HCT116 (cell line): ENCODE data around the gene CAMK2A.

Experiments
- CTCF ChIP-seq, 3 experiments: fragments of 200-600 bp in 1 of 3; sonication (generic) in 1 of 3; IDR thresholded peaks in 2 of 3; conservative IDR thresholded peaks in 1 of 3; 2 replicates each; pipeline ENCODE4 v1.5.1; 2012 to 2017; ENCODE audit warnings: low read depth in 2 of 3, low read length in 2 of 3, antibody characterized with exemption in 1 of 3, borderline replicate concordance in 1 of 3, control low read depth in 1 of 3, mild to moderate bottlenecking in 1 of 3, mixed read lengths in 1 of 3, mixed run types in 1 of 3, moderate library complexity in 1 of 3; ENCODE audit not compliant: insufficient read depth in 1 of 3
- EGR1 ChIP-seq: IDR thresholded peaks from 2 replicates; pipeline ENCODE4 v1.6.1; 2012; ENCODE audit warnings: low read depth
- EZH2 ChIP-seq: fragments of 200-600 bp; sonication (generic); IDR thresholded peaks from 2 replicates; pipeline ENCODE4 v1.6.1; 2017; ENCODE audit warnings: antibody characterized with exemption, mixed run types
- EZH2phosphoT487 ChIP-seq: fragments of 200-600 bp; IDR thresholded peaks from 2 replicates; pipeline ENCODE4 v1.6.1; 2018; ENCODE audit warnings: antibody characterized with exemption, borderline replicate concordance
- JUND ChIP-seq: IDR thresholded peaks from 2 replicates; pipeline ENCODE4 v1.6.1; 2012
- POLR2A ChIP-seq: IDR thresholded peaks from 2 replicates; pipeline ENCODE4 v1.7.0; 2011; ENCODE audit warnings: borderline replicate concordance; ENCODE audit not compliant: insufficient read depth, insufficient read length; ENCODE audit errors: extremely low read depth
- POLR2AphosphoS5 ChIP-seq: IDR thresholded peaks from 2 replicates; pipeline ENCODE4 v1.6.1; 2011; ENCODE audit warnings: mild to moderate bottlenecking, low read depth, low read length, moderate library complexity
- REST ChIP-seq: IDR thresholded peaks from 2 replicates; pipeline ENCODE4 v1.6.1; 2012; ENCODE audit warnings: low read depth
- SIN3A ChIP-seq: IDR thresholded peaks from 2 replicates; pipeline ENCODE4 v1.6.1; 2012; ENCODE audit warnings: low read depth
- YY1 ChIP-seq: IDR thresholded peaks from 2 replicates; pipeline ENCODE4 v1.6.1; 2011; ENCODE audit warnings: low read length, low read depth, moderate library complexity, mild to moderate bottlenecking; ENCODE audit not compliant: insufficient replicate concordance; ENCODE audit errors: extremely low read depth
- ZNF274 ChIP-seq: fragments of 200-500 bp; sonication (Bioruptor generic); IDR thresholded peaks from 2 replicates; pipeline ENCODE4 v1.6.1; 2014; ENCODE audit warnings: mild to moderate bottlenecking, low read depth, low read length, inconsistent platforms

- TF ChIP-seq EZH2 (no peak), ZNF274 (no peak), CTCF (IDR thresholded peaks at IDR 0.05 in 2 of 3, conservative IDR thresholded peaks at IDR 0.05 in 1 of 3; ENCODE audit: borderline replicate concordance in 1 of 3, insufficient read depth in 1 of 3, low read depth in 2 of 3, low read length in 2 of 3) (no peak), EZH2phosphoT487 (no peak), SIN3A (no peak), REST (no peak), POLR2A (no peak), YY1 (no peak), JUND (no peak), EGR1 (no peak), POLR2AphosphoS5 (no peak)
Measured at GRCh38 chr5:150183436-150183835, 106.1 kb downstream of the CAMK2A start.
